Osteoblast (primary cell): Measurements from ENCODE around the gene TMEM181. TPM values are rescaled to one million over a fixed set of nuclear protein-coding genes. Genes with fewer than 3 reads are reported as not detected.
A peak's percentile ranks its signal among the peaks of the same experiment; 100 is the strongest.
"Not testable (repeated sequence)": the region's sequence is repeated elsewhere in the genome, so short reads cannot be mapped to it uniquely, and the experiment has no call there.

Experiments
- DNase-seq: peaks from one replicate; pipeline ENCODE4 v3.0.0; 2011; ENCODE audit warnings: low spot score, mixed read lengths; ENCODE audit not compliant: insufficient read length; ENCODE audit errors: missing footprints
- H2AFZ ChIP-seq: 2 replicates; pipeline ENCODE4 v1.6.0; 2011; ENCODE audit warnings: mild to moderate bottlenecking, low read length
- H3K27ac ChIP-seq: 2 replicates; pipeline ENCODE4 v1.5.1; 2011; ENCODE audit warnings: mild to moderate bottlenecking, low read depth, low read length, moderate library complexity
- H3K27me3 ChIP-seq: 2 replicates; pipeline ENCODE4 v1.6.0; 2012; ENCODE audit warnings: mild to moderate bottlenecking, control low read depth, inconsistent platforms, low read length, moderate library complexity; ENCODE audit not compliant: insufficient read depth
- H3K36me3 ChIP-seq: 2 replicates; pipeline ENCODE4 v1.5.1; 2011; ENCODE audit warnings: mild to moderate bottlenecking, low read length, control low read depth, moderate library complexity; ENCODE audit not compliant: insufficient read depth
- H3K4me1 ChIP-seq: 2 replicates; pipeline ENCODE4 v1.5.1; 2011; ENCODE audit warnings: mild to moderate bottlenecking, low read length, control low read depth, moderate library complexity; ENCODE audit not compliant: insufficient read depth
- H3K4me2 ChIP-seq: 2 replicates; pipeline ENCODE4 v1.6.0; 2011; ENCODE audit warnings: mild to moderate bottlenecking, low read length; ENCODE audit not compliant: insufficient read depth
- H3K4me3 ChIP-seq: fragments of 200-600 bp; sonication (generic); 3 replicates; pipeline ENCODE4 v1.5.1; 2012; ENCODE audit warnings: mild to moderate bottlenecking, low read length, inconsistent platforms; ENCODE audit not compliant: insufficient read depth
- H3K79me2 ChIP-seq: 2 replicates; pipeline ENCODE4 v1.6.0; 2012; ENCODE audit warnings: mild to moderate bottlenecking, low read length, control low read depth, inconsistent platforms; ENCODE audit not compliant: insufficient read depth
- H3K9me3 ChIP-seq: 2 replicates; pipeline ENCODE4 v1.5.1; 2011; ENCODE audit warnings: low read depth, low read length, control low read depth
- H4K20me1 ChIP-seq: 2 replicates; pipeline ENCODE4 v1.6.0; 2012; ENCODE audit warnings: mild to moderate bottlenecking, low read length, control low read depth; ENCODE audit not compliant: insufficient read depth
- CTCF ChIP-seq: IDR thresholded peaks from 2 replicates; pipeline ENCODE4 v1.5.1; 2011; ENCODE audit warnings: mild to moderate bottlenecking, low read depth, low read length, moderate library complexity; ENCODE audit errors: extremely low read depth
- total RNA-seq: library from RNA; depleted of rRNA; stranded (reverse); fragments of >200 nt; gene quantifications from 2 replicates; pipeline ENCODE4 v1.2.3, GENCODE V29; 2012

The TMEM181 gene
- total RNA-seq, 1 donor = 43.8 TPM

- H3K4me1 ChIP-seq = peaks cover 35% of the 10 kb centered on the region
These were observed 95.9 kb downstream of the TMEM181 start for GRCh38 chr6:158655569-158656450.

GRCh38 chr6:158656986-158657385 is 97.1 kb downstream of the TMEM181 start:
- peak overlapping the region; percentile 44 for H3K27ac ChIP-seq
- H3K27me3 ChIP-seq, H3K4me2 ChIP-seq, H4K20me1 ChIP-seq, H3K4me3 ChIP-seq, H3K36me3 ChIP-seq, DNase-seq, H2AFZ ChIP-seq, H3K9me3 ChIP-seq, H3K79me2 ChIP-seq: not testable (repeated sequence)
- peaks cover 35% of the 10 kb centered on the region for H3K4me1 ChIP-seq

More at GRCh38 chr6:158655569-158656450, 95.9 kb downstream of the TMEM181 start:
- Histone ChIP-seq H4K20me1 (no peaks in the 10 kb centered on the region), H3K36me3 (no peaks in the 10 kb centered on the region), H3K4me2 (peak overlapping the region; percentile 61), H3K27ac (peak overlapping the region; percentile 95), H2AFZ (no peak overlapping the region), H3K27me3 (no peaks in the 10 kb centered on the region), H3K9me3 (no peaks in the 10 kb centered on the region), H3K4me3 (peak overlapping the region; percentile 27), H3K79me2 (no peaks in the 10 kb centered on the region)
- TF ChIP-seq CTCF = no peak
- no peak for DNase-seq

GRCh38 chr6:158660333-158660754 is 100.5 kb downstream of the TMEM181 start:
- no peak overlapping the region for H3K4me2 ChIP-seq
- H3K36me3 ChIP-seq = no peaks in the 10 kb centered on the region
- no peaks in the 10 kb centered on the region for H3K79me2 ChIP-seq
- no peak overlapping the region for H3K27ac ChIP-seq
- no peaks in the 10 kb centered on the region for H3K9me3 ChIP-seq
- no peaks in the 10 kb centered on the region for H4K20me1 ChIP-seq
- TF ChIP-seq CTCF = peak; percentile 70
- H3K4me3 ChIP-seq = no peak overlapping the region
- H3K27me3 ChIP-seq = no peaks in the 10 kb centered on the region
- no peak overlapping the region for H2AFZ ChIP-seq
- DNase-seq = no peak
- peaks cover 20% of the 10 kb centered on the region for H3K4me1 ChIP-seq

GRCh38 chr6:158661156-158661685 is 101.3 kb downstream of the TMEM181 start:
- H3K4me2 ChIP-seq = no peak overlapping the region
- H4K20me1 ChIP-seq = no peaks in the 10 kb centered on the region
- no peak overlapping the region for H2AFZ ChIP-seq
- no peaks in the 10 kb centered on the region for H3K36me3 ChIP-seq
- H3K27ac ChIP-seq = no peak overlapping the region
- no peaks in the 10 kb centered on the region for H3K79me2 ChIP-seq
- H3K9me3 ChIP-seq = no peaks in the 10 kb centered on the region
- no peaks in the 10 kb centered on the region for H3K27me3 ChIP-seq
- H3K4me1 ChIP-seq = peaks cover 11% of the 10 kb centered on the region
- no peak for DNase-seq
- no peak for TF ChIP-seq CTCF
- H3K4me3 ChIP-seq = no peak overlapping the region
